ENCODE data around the gene TCL1B.
"Not testable (repeated sequence)": the region's sequence is repeated elsewhere in the genome, so short reads cannot be mapped to it uniquely, and the experiment has no call there.

TCL1B gene

DNA sequence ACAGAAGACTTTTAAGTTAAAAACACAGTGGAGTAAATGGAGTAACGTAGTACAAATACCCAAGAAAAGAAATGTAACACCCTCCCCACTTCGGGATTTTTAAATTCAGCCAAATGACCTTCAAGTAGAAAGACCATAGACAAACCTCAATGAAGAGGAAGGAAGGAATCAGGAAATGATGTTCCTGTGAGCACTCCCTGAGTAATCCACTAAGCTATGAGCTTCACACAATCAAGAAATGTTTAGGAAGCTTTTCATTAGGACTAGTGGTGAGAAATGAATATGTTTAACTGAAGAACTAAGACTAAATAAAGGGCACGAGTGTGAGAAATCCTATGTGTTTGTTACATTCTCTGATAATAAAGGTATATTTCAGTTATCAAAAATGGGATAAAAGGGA lies 17.6 kb downstream of the TCL1B start:
- no peak for DNase-seq

DNA sequence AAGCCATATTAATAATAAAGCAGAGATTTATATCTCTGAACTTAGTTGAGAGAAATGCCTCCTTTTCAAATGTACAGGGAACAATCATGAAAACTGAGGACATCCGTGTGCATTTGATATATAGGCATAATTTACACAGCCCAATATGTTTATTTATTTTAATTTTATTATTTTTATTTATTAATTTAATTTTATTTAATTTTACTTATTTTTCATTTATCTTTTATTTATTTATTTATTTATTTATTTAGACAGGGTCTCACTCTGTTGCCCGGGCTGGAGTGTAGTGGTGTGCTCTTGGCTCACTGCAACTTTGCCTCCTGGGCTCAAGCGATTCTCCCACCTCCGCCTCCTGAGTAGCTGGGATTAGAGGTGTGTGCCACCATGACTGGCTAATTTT lies 19.3 kb downstream of the TCL1B start:
- DNase-seq, result no peak

DNA sequence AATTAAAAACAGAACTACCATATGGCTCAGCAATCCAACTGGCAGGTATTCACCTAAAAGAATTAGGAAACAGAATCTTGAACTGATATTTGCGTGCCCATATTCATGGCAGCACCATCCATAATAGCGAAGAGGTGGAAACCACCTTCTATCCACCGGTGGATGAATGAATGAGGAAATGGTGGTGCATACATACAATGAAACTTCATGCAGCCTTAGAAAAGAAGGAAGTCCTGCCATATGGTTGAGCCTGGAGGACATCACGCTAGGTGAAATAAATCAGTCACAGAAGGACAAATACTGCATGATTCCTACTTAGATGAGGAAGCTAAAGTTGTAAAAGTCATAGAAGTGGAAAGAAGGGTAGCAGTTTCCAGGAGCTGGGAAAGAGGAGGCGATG lies 21.1 kb downstream of the TCL1B start:
- no peak for DNase-seq

DNA sequence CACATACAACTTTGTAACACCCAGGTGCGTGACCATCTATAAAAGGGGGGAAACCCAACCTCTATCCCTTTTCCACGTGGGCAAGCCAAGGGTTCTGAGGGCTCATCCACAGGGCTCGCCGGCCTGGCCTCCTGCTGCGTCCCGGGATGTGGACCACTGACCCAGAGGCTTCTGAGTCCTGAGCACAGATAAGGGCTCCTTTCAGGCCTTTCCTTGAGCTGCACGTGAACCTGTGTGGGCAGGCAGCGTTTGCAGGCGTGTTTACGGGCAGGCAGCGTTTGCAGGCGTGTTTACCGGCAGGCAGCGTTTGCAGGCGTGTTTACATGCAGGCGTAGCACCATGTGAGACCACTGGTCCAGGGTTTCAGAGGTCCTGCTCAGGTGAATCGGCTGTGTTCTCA lies 23.9 kb downstream of the TCL1B start:
- DNase-seq, result no peak

DNA sequence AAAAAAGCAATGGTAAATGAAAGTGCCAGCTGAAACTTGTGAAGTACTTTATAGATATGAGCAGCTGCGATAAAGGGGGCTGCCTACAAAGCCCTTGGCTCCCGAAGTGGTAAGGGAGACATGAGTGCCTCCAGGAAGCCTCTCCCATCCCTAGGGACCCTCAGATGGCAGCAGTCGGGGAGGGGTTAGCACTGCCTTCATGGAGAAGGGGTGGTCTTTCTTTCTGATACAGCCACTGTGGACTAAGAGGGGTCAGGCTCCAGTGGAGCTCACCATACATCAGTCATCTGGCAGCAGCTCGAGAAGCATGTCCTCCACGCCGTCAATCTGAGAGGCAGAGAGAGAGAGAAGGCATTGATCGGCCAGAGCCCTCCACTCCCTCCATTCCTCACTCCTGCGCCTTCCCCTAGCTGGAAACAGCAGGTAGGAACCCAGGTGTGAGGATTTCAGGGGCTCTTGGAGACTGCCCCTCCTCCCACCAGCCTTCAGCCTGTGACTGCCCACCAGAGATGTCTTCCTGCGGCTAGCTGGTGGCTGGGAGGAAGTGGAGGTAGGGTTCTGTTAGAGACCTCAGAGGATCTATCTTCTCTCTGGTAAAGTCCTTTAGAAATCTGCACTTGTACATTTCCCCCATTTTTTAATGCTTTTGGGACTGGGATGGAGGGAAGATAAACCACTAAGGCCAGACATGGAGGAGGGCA lies 25.4 kb downstream of the TCL1B start:
- DNase-seq, result no peak

DNA sequence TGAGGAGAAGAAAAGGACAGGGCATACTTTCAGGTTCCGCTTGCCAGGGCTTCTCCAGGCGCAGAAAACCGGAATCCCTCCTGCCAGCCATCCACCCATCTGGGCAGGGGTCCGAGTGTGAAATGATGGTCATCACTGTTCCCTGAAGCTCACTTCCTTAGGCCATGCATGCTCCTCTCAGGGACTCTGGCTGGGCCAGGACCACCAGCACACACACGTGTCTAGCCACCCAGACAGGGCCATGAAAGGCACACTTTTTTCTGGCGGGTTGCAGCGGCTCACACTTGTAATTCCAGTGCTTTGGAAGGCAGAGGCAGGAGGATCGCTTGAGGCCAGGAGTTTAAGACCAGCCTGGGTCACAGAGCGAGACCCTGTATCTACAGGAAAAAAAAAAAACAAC lies 26.2 kb downstream of the TCL1B start:
- no peak for DNase-seq

DNA sequence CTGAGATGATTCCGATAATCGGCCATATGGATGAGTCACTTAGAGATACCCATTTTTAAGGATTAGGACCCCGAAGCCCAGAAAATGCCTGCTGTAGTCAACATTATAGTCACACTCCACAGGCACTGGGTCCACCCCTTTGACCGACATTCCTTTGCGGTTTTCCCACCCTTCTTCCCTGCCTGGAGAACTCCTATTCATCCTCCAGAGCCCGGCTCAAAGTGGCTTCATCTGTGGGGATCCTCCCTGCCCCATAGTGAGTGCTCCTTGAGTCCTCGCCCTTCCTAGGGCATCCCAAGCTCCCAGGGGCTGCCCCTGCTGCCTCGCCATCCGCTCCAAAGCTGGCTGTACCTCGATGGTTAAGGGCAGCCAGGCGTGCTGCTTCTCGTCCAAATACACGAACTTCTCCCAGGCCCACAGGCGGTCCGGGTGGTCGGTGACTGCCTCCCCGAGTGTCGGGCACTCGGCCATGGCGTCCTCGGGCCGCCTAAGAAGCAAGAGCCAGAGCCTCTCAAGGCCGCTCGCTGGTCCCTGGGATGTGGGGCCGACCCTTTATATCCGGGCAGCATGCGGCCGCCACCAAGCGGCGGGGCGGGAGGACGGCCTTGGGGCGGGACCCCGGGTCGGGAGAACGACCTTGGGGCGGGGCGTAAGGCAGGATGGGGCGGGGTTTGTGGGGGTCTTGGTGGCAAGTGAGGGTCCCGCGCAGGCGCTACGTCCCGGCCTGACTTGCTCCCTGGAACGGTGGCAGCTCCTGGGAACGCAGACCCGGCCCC lies 27.6 kb downstream of the TCL1B start, which contains the start of gene TCL1A:
Gene TCL1A (minus strand): TSS at position 530 of the 776 bp plus-strand sequence. CDS start 59 bp downstream, at position 471.
- no peak for DNase-seq

DNA sequence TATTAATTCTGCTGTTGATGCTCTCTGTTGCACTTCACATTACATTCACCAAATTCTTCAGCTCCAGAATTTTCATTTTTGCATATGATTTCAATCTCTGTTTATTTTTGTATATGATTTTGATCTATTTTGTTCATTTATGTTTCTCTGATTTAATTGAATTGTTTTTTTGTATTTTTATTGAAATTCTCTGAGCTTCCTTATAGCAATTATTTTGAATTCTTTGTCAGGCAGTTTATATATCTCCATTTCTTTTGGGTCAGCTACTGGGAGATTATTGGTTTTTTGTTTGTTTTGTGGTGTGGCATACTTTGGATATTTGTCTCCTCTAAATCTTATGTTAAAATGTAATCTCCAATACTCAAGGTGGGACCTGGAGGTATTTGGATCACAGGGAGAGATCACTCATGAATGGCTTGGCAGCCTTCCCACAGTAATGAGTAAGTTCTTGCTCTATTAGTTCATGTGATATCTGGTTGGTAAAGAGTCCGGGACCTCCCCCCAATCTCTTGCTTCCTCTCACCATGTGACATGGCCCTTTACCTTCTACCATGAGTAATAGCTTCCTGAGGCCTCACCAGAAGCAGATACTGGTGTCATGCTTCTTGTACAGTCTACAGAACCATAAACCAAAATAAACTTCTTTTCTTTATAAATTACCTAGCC lies 36.4 kb downstream of the TCL1B start:
- no peak for DNase-seq

DNA sequence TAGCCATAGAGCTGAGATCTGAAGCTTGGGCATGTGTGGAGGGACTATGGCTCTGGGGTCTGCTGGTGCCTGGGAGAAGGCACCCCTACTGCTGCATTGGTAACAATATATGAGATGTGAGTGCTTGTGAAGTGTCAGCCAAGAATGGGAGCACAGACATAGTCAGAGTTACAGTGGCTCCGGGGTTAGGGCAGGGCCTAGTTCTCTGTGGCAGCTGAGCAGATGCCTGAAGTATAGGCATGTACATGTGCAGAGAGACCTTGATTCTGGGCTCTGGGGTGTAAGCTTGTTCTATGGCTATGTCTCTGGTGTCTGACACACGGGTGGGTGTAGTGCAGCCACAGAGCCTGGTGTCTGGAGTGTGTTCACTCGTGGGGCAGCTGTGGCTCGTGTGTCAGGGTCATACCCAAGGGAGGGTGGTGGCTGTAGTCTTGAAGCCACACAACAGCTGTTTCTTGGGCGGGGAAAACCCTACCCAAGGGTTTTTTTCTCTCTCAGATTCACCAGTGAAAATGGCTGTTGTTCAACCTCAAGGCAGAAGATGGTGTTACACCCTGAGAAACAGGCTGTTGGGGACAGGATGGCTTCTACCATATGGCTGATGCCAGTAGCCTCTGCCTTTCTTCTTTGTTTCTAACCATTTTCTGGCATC lies 39.6 kb downstream of the TCL1B start:
- no peak for DNase-seq

DNA sequence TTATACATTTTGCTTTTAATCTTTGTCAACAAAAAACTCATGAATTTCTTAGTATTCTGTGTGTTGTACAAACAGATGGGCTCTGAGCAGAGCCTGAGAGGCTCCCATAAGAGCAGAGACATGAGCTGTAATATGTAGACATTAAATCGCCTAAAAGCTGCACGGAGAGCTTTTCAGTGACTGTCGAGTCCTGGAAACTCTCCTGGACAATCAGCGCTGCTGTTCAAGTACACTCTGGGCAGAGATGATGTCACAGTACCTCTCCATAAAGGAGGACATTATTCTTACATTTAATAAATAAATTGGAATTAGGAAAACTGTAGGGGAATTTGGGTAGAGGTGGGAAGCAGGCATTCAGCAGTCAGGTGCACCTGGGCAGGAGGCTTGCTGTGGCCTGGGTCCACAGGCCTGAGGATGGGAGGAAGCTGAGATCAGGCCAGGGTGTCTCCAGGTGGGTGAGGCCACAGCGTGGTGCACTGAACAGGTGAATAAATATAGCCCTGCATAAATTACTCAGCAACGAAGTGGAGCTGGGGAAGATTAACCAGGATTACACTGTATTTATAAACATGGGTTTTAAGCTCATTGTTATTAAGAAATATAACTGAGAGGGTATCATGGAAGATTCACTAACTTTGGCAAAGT lies 41.0 kb downstream of the TCL1B start:
- DNase-seq, result no peak

DNA sequence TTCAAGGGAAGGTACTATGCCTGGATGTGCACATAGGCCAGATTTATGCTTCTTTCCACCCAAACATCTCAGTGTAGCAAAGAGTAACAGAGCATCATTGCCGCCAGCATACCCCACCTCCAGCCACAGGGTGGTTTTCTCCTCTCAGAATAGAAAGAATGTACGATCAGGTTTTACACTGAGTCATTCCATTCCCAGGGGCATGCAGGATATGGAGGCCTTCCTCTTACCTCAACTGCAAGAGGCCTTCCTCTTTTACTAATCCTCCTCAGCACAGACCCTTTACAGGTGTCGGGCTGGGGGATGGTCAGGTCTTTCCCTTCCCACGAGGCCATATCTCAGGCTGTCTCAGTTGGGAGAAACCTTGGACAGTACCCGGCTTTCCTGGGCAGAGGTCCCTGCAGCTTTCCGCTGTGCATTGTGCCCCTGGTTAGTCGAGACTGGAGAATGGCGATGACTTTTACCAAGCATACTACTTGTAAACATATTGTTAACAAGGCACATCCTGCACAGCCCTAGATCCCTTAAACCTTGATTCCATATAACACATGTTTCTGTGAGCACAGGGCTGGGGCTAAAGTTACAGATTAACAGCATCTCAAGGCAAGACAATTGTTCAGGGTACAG lies 43.3 kb downstream of the TCL1B start:
- DNase-seq, result not testable (repeated sequence)

DNA sequence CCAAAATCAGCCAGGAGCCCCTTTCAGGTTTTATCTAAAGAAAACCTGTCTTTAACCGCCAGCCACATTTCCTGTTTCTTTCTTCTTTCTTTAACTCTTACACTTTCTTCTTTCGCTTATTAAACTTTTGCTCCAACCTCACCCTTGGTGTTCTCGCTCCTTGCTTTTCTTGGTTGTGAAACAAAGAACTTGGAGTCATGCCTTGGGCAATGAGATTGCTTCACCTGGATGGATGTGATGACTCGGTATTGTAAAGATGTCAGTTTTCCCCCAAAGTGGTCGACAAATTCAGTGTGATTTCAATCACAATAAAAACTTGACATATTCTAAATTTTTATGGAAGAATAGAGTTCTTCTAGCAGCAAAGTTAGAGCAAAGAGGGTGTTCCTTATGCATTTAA lies 43.9 kb downstream of the TCL1B start:
- DNase-seq, result no peak

DNA sequence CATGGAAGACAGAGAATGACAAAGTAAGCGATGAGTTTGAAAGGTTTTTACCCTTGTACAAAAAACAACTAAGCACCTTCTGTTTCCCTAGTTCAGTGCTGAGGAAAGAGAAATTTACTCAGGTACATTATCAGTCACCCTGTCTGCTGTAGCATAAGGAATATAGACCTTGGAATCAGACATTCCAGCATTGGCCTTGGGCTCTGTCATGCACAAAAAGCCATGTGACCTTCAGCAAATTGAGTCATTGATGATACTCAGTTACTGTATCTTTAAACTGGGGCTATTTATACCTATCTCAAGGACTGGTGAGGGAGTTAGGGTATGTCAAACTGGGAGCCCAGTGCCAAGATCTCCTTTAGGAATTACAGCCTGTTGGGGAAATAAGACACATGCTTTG lies 47.0 kb downstream of the TCL1B start:
- DNase-seq, result no peak

DNA sequence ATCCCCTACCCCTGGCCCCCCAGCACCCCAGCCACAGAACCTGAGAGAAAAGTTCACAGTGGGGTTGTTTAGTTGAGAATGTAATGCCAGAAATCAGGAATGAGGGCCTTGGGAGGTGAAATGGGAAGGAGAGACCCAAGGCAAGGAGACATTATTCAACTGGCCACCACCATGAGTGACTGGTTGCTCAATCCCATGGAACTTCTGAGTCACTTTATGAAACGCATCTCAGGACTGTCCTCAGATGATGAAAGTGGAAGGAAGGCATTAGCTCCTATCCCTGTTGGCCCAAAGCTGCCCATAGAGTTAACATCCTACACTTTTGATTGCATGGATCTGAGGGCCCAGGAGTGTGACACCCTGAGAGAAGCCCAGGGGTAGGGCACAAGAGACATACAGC lies 53.1 kb downstream of the TCL1B start:
- no peak for DNase-seq

DNA sequence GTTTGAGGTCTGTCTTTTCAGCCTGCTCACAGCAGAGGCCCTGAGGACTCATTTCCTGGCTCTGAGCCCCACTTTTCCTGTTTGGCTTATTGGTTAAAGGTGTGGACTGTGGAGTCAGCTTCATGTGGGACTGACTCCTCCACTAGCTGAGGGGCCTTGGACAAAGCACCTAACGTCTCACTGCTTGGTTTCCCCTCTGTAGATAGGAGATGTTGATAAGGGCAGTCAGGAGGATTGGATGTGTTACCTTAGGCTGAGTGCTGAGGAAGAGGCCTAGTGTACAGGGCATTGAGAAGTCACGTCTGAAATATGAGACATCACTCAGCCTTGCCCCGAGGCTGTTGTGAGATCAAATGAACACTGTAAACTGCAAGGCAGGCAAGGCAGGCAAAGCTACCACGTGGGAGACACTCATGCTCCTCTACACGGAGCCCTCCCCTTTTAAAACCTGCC lies 54.8 kb downstream of the TCL1B start:
- no peak for DNase-seq

DNA sequence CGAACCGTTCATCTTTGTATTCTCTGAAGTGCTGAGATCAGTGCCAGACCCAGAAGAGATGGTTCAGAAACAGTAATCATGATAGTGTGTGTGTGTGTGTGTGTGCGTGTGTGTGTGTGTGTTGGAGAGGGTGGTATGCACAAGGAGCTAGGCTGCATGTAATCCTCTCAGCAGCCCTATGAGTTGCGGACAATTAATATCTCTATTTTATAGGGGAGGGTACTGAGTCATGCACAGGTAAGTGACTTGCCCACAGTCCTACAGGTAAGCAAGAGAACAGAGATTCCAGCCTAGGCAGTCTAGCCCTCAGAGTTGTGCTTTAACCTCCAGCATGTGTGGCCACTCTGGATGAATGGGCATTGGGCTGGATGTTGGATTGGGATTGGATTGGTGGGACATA lies 55.6 kb downstream of the TCL1B start:
- no peak for DNase-seq

Measured in bone marrow (tissue), 2 donors.